Measurements from ENCODE around the gene UPK2.

UPK2 gene

DNA sequence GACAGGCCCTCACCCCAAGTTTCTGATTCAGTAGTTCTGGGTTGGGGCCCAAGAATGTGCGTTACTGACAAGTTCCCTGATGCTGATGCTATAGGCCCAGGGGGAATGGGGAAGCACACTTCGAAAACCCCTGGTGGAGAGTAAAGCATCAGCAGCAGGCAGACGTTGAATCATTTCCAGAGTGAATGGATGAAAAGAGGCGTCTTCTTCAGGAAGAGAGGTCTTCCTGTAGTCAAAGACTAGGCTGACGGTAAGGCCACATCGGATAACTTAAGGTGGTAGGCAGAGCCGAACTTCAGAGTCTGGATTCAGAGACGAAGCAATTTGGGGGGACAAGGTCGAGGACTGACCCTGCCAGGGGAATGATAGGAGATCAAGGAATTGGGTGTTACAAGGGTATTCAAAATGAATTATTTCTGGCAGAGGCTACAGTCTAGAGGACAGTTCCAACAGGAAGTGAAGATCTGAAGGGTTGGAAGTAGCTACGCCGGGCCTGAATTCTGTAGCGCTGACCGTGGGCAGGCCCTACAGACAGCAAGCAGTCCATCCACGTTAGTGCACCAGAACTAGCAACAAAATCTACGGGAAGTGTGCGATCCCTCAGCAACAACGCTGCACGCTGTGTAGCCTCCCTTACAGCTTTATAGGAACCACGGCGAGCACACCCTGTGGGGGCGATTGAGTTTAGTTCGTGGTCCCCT lies 41.0 kb downstream of the UPK2 start:
- no peak for DNase-seq

DNA sequence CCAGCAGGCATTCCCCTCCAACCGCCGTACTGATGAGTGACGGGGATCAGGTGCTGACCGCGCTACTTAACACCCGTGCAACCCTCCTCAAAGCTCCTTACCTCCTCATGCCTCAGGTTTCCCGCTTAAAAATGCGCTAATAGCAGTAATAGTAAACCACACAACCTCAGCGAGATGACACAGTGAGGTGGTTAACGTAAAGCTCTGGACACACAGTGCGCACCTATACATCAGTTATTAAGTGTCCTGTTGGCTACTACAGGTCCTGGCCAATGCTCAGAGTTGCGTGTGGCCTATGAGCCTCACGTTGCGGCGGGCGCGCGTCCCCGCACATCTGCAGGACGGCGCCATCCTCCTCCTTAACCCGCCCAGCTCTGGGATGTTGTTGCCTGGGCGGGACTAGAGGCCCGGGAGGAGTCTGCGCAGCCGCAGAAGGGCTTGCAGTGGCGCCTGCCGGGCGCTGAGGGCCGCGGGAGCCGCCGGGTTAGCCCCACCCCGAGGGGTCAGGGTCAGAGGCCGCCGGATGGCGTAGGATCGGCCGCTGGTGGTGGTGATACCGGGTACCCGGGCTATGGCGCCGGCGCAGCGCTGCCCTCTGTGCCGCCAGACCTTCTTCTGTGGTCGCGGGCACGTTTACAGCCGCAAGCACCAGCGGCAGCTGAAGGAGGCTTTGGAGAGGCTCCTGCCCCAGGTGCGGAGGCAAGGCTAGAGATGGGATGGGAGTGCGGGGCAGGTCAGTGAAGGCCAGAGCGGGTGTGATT lies 41.7 kb downstream of the UPK2 start, which contains the start of gene CENATAC:
CENATAC (plus strand) TSS at position 512 of the 761 bp plus-strand sequence; CDS start at position 572, 60 bp downstream.
- DNase-seq, result peak; percentile 83

DNA sequence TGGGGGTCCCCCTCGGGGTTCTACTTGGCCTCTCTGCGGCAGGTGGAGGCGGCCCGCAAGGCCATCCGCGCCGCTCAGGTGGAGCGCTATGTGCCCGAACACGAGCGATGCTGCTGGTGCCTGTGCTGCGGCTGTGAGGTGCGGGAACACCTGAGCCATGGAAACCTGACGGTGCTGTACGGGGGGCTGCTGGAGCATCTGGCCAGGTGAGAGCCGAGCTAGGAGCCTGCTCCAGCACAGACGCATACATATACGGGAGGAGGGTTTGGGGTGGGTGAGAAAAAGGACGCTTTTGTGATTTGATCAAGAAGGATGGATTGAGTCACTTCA lies 42.3 kb downstream of the UPK2 start:
- no peak for DNase-seq

DNA sequence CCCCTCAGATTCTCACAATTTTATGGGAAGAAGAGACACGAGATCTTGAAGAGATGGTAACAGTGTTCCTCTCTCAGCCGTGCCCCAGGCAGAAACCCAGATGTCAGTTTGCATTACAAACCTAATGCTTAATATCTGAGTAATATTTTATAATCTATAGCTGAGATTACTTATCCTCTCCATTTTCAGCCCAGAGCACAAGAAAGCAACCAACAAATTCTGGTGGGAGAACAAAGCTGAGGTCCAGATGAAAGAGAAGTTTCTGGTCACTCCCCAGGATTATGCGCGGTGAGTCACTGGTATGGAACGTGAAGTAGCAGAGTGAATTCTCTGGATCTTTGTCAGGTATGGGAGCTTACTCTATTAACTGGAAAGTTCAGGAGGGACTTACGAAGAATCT lies 42.7 kb downstream of the UPK2 start:
- DNase-seq, result no peak

DNA sequence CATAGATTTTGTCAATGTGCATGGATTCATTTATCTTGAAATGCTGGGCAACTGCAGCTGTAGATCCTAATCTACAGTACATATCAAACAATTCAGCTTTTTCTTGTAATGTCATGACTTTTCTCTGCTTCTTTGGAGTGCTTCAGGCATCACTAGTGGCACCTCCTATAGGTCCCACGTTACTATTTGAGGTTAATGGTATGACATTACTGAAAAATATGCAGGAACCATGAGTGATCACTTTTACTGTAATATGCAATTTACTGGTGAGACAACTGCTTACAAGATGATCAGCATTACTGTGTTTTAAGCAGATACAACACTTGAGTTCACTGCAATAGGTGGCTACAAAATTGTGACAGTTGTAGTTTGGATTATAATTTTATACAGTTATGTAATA lies 44.8 kb downstream of the UPK2 start:
- no peak for DNase-seq

DNA sequence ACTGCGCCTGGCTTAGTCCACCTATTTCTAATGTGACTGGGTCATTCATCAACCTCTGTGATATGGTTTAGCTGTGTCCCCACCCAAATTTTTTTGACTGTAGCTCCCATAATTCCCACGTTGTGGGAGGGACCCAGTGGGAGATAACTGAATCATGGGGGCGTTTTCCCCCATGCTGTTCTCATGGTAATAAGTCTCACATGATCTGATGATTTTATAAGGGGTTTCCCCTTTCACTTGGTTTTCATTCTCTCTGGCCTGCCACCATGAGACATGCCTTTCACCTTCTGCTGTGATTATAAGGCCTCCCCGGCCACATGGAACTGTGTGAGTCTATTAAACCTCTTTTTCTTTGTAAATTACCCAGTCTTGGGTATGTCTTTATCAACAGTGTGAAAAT lies 50.6 kb downstream of the UPK2 start:
- DNase-seq, result no peak
